NCI-H524 (cell line): ENCODE data around the gene RSBN1.
"Not testable (repeated sequence)": the region's sequence is repeated elsewhere in the genome, so short reads cannot be mapped to it uniquely, and the experiment has no call there.

Experiments used
- DNase-seq, 2 experiments: peaks; one replicate each; lab custom pipeline; 2025; lab: John Stamatoyannopoulos, UW

The RSBN1 gene

GRCh38 chr1:113782406-113782805 is 29.9 kb downstream of the RSBN1 start:
- DNase-seq = no peak

GRCh38 chr1:113780374-113781146 is 31.7 kb downstream of the RSBN1 start:
- DNase-seq = no peak

GRCh38 chr1:113779542-113779941 is 32.7 kb downstream of the RSBN1 start:
- no peak for DNase-seq

GRCh38 chr1:113777561-113777960 is 34.7 kb downstream of the RSBN1 start:
- DNase-seq = no peak

GRCh38 chr1:113770031-113770430 is 42.2 kb downstream of the RSBN1 start:
- DNase-seq = peak in 1 of 2 experiments; percentile 50

GRCh38 chr1:113769601-113769970 is 42.7 kb downstream of the RSBN1 start:
- DNase-seq = peak in 1 of 2 experiments; percentile 59

GRCh38 chr1:113768916-113769600 is 43.2 kb downstream of the RSBN1 start:
- DNase-seq = peak; percentile 29 to 59

- no peak for DNase-seq
Observed at GRCh38 chr1:113765306-113766230, 46.7 kb downstream of the RSBN1 start.

- DNase-seq = peak; percentile 83 to 92
Observed at GRCh38 chr1:113763661-113764060, 48.6 kb downstream of the RSBN1 start.

- DNase-seq = no peak
Observed at GRCh38 chr1:113761937-113762336, 50.3 kb downstream of the RSBN1 start.

- DNase-seq = peak; percentile 27 to 66
Observed at GRCh38 chr1:113760102-113761080, 51.9 kb downstream of the RSBN1 start.

- peak; percentile 62 to 70 for DNase-seq
Observed at GRCh38 chr1:113759333-113760101, 52.8 kb downstream of the RSBN1 start, which contains the start of gene PHTF1. TSS of gene PHTF1 (minus strand) at chr1:113759486. CDS start at chr1:113758703, 783 bp downstream.

- peak; percentile 39 to 63 for DNase-seq
Observed at GRCh38 chr1:113758631-113759332, 53.5 kb downstream of the RSBN1 start.

GRCh38 chr1:113756461-113756860 is 55.8 kb downstream of the RSBN1 start:
- DNase-seq = no peak

- not testable (repeated sequence) for DNase-seq
Observed at GRCh38 chr1:113753333-113753732, 58.9 kb downstream of the RSBN1 start.

- no peak for DNase-seq
Observed at GRCh38 chr1:113751516-113751915, 60.8 kb downstream of the RSBN1 start.

- DNase-seq = no peak
Observed at GRCh38 chr1:113751114-113751513, 61.2 kb downstream of the RSBN1 start.

- no peak for DNase-seq
Observed at GRCh38 chr1:113749402-113749801, 62.9 kb downstream of the RSBN1 start.

- no peak for DNase-seq
Observed at GRCh38 chr1:113747376-113747775, 64.9 kb downstream of the RSBN1 start.

- peak; percentile 7 to 66 for DNase-seq
Observed at GRCh38 chr1:113745425-113745824, 66.9 kb downstream of the RSBN1 start.
